K562 (cell line): ENCODE results near the gene GLRX5. TPM values are rescaled to one million over a fixed set of nuclear protein-coding genes. Genes with fewer than 3 reads are reported as not detected.

Experiments used
- ATAC-seq: fragments of 200-7000 bp; cut with Tn5 transposase; 3 replicates; pipeline ENCODE4 v1.9.1; 2020; ENCODE audit warnings: moderate library complexity
- BruUV-seq: library from RNA; stranded (reverse); fragments of 400-500 nt; replicated peaks from 2 replicates; lab custom pipeline; 2021; lab: Mats Ljungman, UMichigan
- CTCF ChIA-PET: fragments of 300-600 bp; formaldehyde crosslinking; extraction: SDS; loops from one replicate; lab custom pipeline; 2021; ENCODE audit warnings: low intra/inter-chr PET ratio; lab: Yijun Ruan, JAX
- POLR2A ChIA-PET: fragments of 300-600, 350-650 bp; sonication (Branson Sonifier 250); formaldehyde crosslinking; extraction: SDS; loops from one replicate; lab custom pipeline; 2021; ENCODE audit warnings: antibody characterized with exemption, inconsistent platforms; lab: Yijun Ruan, JAX
- DNase-seq, 4 experiments: peaks; one replicate each; pipeline versions ENCODE4 v3.0.0 to v3.0.0-alpha.2; 2011 to 2018; ENCODE audit warnings: low spot score in 3 of 4, mixed read lengths in 3 of 4; ENCODE audit errors: extremely low read depth in 1 of 4
- FAIRE-seq: peaks from 2 replicates; lab custom pipeline; 2011; peaks lifted over from hg19 to GRCh38; lab: Jason Lieb, UNC
- H2AFZ ChIP-seq: 2 replicates; pipeline ENCODE4 v1.6.0; 2011; ENCODE audit warnings: low read depth, low read length, control low read depth, inconsistent platforms
- H3K27ac ChIP-seq: fragments of 200-600 bp; 3 replicates; pipeline ENCODE4 v1.8.0; 2011; ENCODE audit warnings: low read depth, mild to moderate bottlenecking, control low read depth, inconsistent platforms, low read length, moderate library complexity, mixed read lengths; ENCODE audit errors: extremely low read depth
- H3K27me3 ChIP-seq, 2 experiments: fragments of 300-600 bp in 1 of 2; 2 replicates in 1 of 2; 3 replicates in 1 of 2; pipeline versions ENCODE4 v1.6.0 to v1.8.0; 2011; ENCODE audit warnings: inconsistent platforms in 2 of 2, low read length in 2 of 2, mild to moderate bottlenecking in 1 of 2, mixed read lengths in 1 of 2, moderate library complexity in 1 of 2; ENCODE audit not compliant: control insufficient read depth in 2 of 2, insufficient read depth in 2 of 2
- H3K36me3 ChIP-seq: fragments of 300-600 bp; 3 replicates; pipeline ENCODE4 v1.8.0; 2011; ENCODE audit warnings: mild to moderate bottlenecking, low read length, inconsistent platforms; ENCODE audit not compliant: control insufficient read depth, insufficient read depth
- H3K4me1 ChIP-seq, 2 experiments: fragments of 200-600 bp in 1 of 2; replicated peaks in 1 of 2; 2 replicates in 1 of 2; 3 replicates in 1 of 2; pipeline versions ENCODE4 v1.5.1 to v1.8.0; 2011; ENCODE audit warnings: inconsistent platforms in 2 of 2, low read length in 2 of 2, mild to moderate bottlenecking in 1 of 2, mixed read lengths in 1 of 2, moderate library complexity in 1 of 2; ENCODE audit not compliant: control insufficient read depth in 2 of 2, insufficient read depth in 2 of 2
- H3K4me2 ChIP-seq: 2 replicates; pipeline ENCODE4 v1.6.1; 2011; ENCODE audit warnings: low read length, control low read depth, inconsistent platforms, mixed read lengths; ENCODE audit not compliant: insufficient read depth
- H3K4me3 ChIP-seq: fragments of 200-600 bp; sonication (generic), shearing (Covaris generic); 2 replicates; pipeline ENCODE4 v1.5.1; 2016; ENCODE audit warnings: control low read depth, inconsistent platforms
- H3K79me2 ChIP-seq: fragments of 200-600 bp; 3 replicates; pipeline ENCODE4 v1.8.0; 2011; ENCODE audit warnings: low read length, inconsistent platforms; ENCODE audit not compliant: control insufficient read depth, insufficient read depth
- H3K9ac ChIP-seq, 2 experiments: 2 replicates each; pipeline versions ENCODE4 v1.6.0 to v1.6.1; 2011; ENCODE audit warnings: low read depth in 2 of 2, low read length in 2 of 2, control low read depth in 1 of 2, inconsistent platforms in 1 of 2, mild to moderate bottlenecking in 1 of 2, mixed read lengths in 1 of 2; ENCODE audit not compliant: insufficient read depth in 1 of 2
- H3K9me1 ChIP-seq: one replicate; pipeline ENCODE4 v1.6.0; 2011; ENCODE audit warnings: inconsistent platforms, mild to moderate bottlenecking, low read length, moderate library complexity; ENCODE audit not compliant: control insufficient read depth, insufficient read depth
- H3K9me3 ChIP-seq: replicated peaks from 2 replicates; pipeline ENCODE4 v1.5.1; 2011; ENCODE audit warnings: low read depth, low read length, inconsistent platforms; ENCODE audit not compliant: control insufficient read depth, insufficient read depth
- H4K20me1 ChIP-seq: replicated peaks from 2 replicates; pipeline ENCODE4 v1.6.1; 2011; ENCODE audit warnings: low read length, inconsistent platforms, mixed read lengths; ENCODE audit not compliant: control insufficient read depth, insufficient read depth
- AFF1 ChIP-seq, 2 experiments: fragments of 450-650 bp; IDR thresholded peaks; 2 replicates each; pipeline ENCODE4 v1.6.1; 2018; ENCODE audit warnings: mild to moderate bottlenecking in 2 of 2, low read depth in 1 of 2; ENCODE audit not compliant: partially characterized antibody in 2 of 2
- BHLHE40 ChIP-seq: IDR thresholded peaks from 2 replicates; pipeline ENCODE4 v1.6.1; 2011; ENCODE audit warnings: low read length, improper control_type of control experiment
- CHAMP1 ChIP-seq: fragments of 450-650 bp; IDR thresholded peaks from 2 replicates; pipeline ENCODE4 v1.6.1; 2016; ENCODE audit warnings: mild to moderate bottlenecking
- MCM2 ChIP-seq: fragments of 450-650 bp; IDR thresholded peaks from 2 replicates; pipeline ENCODE4 v1.6.1; 2017; ENCODE audit warnings: low read depth, mild to moderate bottlenecking
- MECOM ChIP-seq: fragments of 250-450 bp; sonication (Bioruptor Pico); IDR thresholded peaks from 2 replicates; pipeline ENCODE4 v1.8.0; 2022; ENCODE audit warnings: inconsistent platforms
- NELFE ChIP-seq: IDR thresholded peaks from 2 replicates; pipeline ENCODE4 v1.6.1; 2011; ENCODE audit warnings: mild to moderate bottlenecking; ENCODE audit not compliant: insufficient read depth, insufficient read length
- RB1 ChIP-seq: fragments of 450-650 bp; IDR thresholded peaks from 2 replicates; pipeline ENCODE4 v1.6.1; 2017; ENCODE audit warnings: low read depth, mild to moderate bottlenecking
- ZNF589 ChIP-seq: fragments of 200-800 bp; sonication (Bioruptor generic); IDR thresholded peaks from 2 replicates; pipeline ENCODE4 v1.6.1; 2016; ENCODE audit warnings: low read depth, missing genetic modification characterization, missing compliant biosample characterization
- WGBS: fragments of 100-300 bp; shearing (Covaris generic); methylation state at CpG from one replicate; pipeline ENCODE4 v1.1.6; 2016; ENCODE audit warnings: low coverage, mixed read lengths; ENCODE audit not compliant: insufficient coverage; ENCODE audit errors: missing lambda C conversion rate; 5-methylcytosine and 5-hydroxymethylcytosine counted together
- in situ Hi-C: fragments of 300-500 bp; cut with MboI; formaldehyde crosslinking; loops from 4 replicates; pipeline ENCODE4 v1.15.0; 2018; ENCODE audit warnings: inconsistent platforms, mixed read lengths
- intact Hi-C: fragments of 100-400 bp; cut with micrococcal nuclease; formaldehyde crosslinking; loops from 2 replicates; pipeline ENCODE4 v1.14.2; 2022
- polyA plus RNA-seq, 8 experiments: library from polyadenylated mRNA; depleted of rRNA in 4 of 8; stranded (reverse) in 5 of 8; unstranded in 3 of 8; fragments of >200 nt; fragmentation: Nextera tagmentation in 2 of 8; fragmentation: Illumina TruSeq in 1 of 8; extraction: Ambion mirVana in 2 of 8; extraction: Trizol in 1 of 8; gene quantifications; 2 replicates each; pipeline versions ENCODE4 v1.2.1 to v1.2.3, GENCODE V29; 2011 to 2014; ENCODE audit warnings: inconsistent platforms in 1 of 8, missing spikeins in 1 of 8
- total RNA-seq, 7 experiments: library from RNA; depleted of rRNA in 6 of 7; stranded (reverse); fragments of >200 nt in 6 of 7; fragmentation: Illumina TruSeq in 2 of 7; extraction: Trizol in 2 of 7; gene quantifications; 2 replicates each; pipeline versions ENCODE4 v1.2.1 to v1.2.3, GENCODE V29; 2011 to 2021; ENCODE audit warnings: low replicate concordance in 1 of 7

Gene GLRX5
- total and polyA plus RNA-seq, 9 of the 15 experiments (the other 6 are each of a cell fraction or from before 2014, with no cell fraction given), result 16.7 to 96.8 (median 66.8) TPM

GRCh38 chr14:95526483-95527386, 8.1 kb upstream of the GLRX5 start:
- FAIRE-seq (peak; percentile 78), DNase-seq (peak in 1 of 4 experiments; percentile 39), ATAC-seq (peak; percentile 13)
- Histone ChIP-seq H3K9me3 (no peaks in the 10 kb centered on the region), H3K4me2 (peak overlapping the region; percentile 27), H3K27me3 (no peaks in the 10 kb centered on the region), H3K9ac (peak overlapping the region; percentile 21 to 25; a peak in 1 of 4 replicates), H3K4me1 (peaks cover 0 to 68% of the 10 kb centered on the region in 2 experiments; a peak in 3 of 5 replicates), H3K4me3 (no peak overlapping the region), H4K20me1 (peaks cover 4% of the 10 kb centered on the region; the same call in 1 of the 2 replicates), H3K27ac (peak overlapping the region; percentile 47; the same call in 2 of the 3 replicates), H2AFZ (0 out of 2 replicates have a peak overlapping the region, but pooled peaks have one; percentile 63), H3K9me1 (no peaks in the 10 kb centered on the region), H3K79me2 (peaks cover 26% of the 10 kb centered on the region), H3K36me3 (peaks cover 18% of the 10 kb centered on the region; the same call in 2 of the 3 replicates)
- intact Hi-C loops (loop anchor here (1.0 kb wide), 1 partner anchor 84 kb away; no protein-coding TSS in a partner anchor), in situ Hi-C loops (loop anchor here (5.0 kb wide), 1 partner anchor 84 kb away; no protein-coding TSS in a partner anchor)
- no TSS peak for BruUV-seq
- CTCF ChIA-PET, result interaction anchor here (1.3 kb wide), 1 partner anchor 84 kb away, joined by 5 read pairs; no protein-coding TSS in a partner anchor
- POLR2A ChIA-PET, result interaction anchor here (0.5 to 1.8 kb wide), 6 partner anchors 8 to 24 kb away, joined by 3 to 5 read pairs (median 3); no protein-coding TSS in a partner anchor
- WGBS, result 34% methylated on average over 9 of the region's 9 CpGs
- TF ChIP-seq AFF1 (IDR thresholded peaks at IDR 0.05; ENCODE audit: low read depth in 1 of 2, partially characterized antibody in 2 of 2), result no peak
- no peak for TF ChIP-seq CHAMP1
- no peak for TF ChIP-seq NELFE
- no peak for TF ChIP-seq MECOM
- TF ChIP-seq BHLHE40, result peak; percentile 20; the same call in 1 of the 2 replicates
- 0 out of 2 replicates have a peak, but pooled peaks have one; percentile 51 for TF ChIP-seq ZNF589
- TF ChIP-seq MCM2, result no peak
- TF ChIP-seq RB1, result no peak
